ENCODE results near the gene CORIN. TPM values are rescaled to one million over a fixed set of nuclear protein-coding genes. Genes with fewer than 3 reads are reported as not detected.

The CORIN gene
- total and polyA plus RNA-seq, 2 donors (not counting 3 experiments of a cell fraction or from before 2014, with no cell fraction given) = 0.07 to 0.40 TPM

- no peaks in the 10 kb centered on the region for H3K79me2 ChIP-seq (ENCODE audit: control insufficient read depth, insufficient read depth, low read length)
- BruUV-seq (replicated peaks) = no TSS peak
- H3K27ac ChIP-seq (ENCODE audit: insufficient read depth, low read depth, low read length) = no peak overlapping the region
- dilution Hi-C loops (cut with MboI; ENCODE audit: extremely low pct_ligation_motif_present, low sequenced_read_pairs) (no loop called here), intact Hi-C loops (cut with micrococcal nuclease) (no loop called here)
- H3K27me3 ChIP-seq (ENCODE audit: control insufficient read depth in 2 of 2, insufficient read depth in 2 of 2, low read length in 2 of 2) = peaks cover 31 to 62% of the 10 kb centered on the region in 2 experiments
- no peak overlapping the region for H3K4me3 ChIP-seq (replicated peaks in 1 of 3; ENCODE audit: insufficient read depth in 1 of 3, low read depth in 1 of 3, low read length in 3 of 3)
- no peaks in the 10 kb centered on the region for H3K9me1 ChIP-seq (replicated peaks; ENCODE audit: control insufficient read depth, extremely low read depth, insufficient read depth, low read length)
- no peak for DNase-seq (ENCODE audit: low read depth, low spot score)
- no peaks in the 10 kb centered on the region for H3K4me1 ChIP-seq (ENCODE audit: control insufficient read depth, extremely low read depth, insufficient read depth, low read length)
- H3K4me2 ChIP-seq (ENCODE audit: insufficient read depth, low read length) = no peak overlapping the region
- no peak for TF ChIP-seq MAX (IDR thresholded peaks at IDR 0.05; ENCODE audit: insufficient read depth, insufficient read length)
- no peak for TF ChIP-seq POLR2AphosphoS5 (IDR thresholded peaks at IDR 0.05; ENCODE audit: insufficient read depth, low read depth, low read length)
- TF ChIP-seq EZH2 (IDR thresholded peaks at IDR 0.05; ENCODE audit: borderline replicate concordance, low read depth, low read length, severe bottlenecking) = no peak
- TF ChIP-seq GATA2 (IDR thresholded peaks at IDR 0.05; ENCODE audit: insufficient read depth, insufficient read length, low read depth, low read length) = no peak
- no peak for TF ChIP-seq JUN (IDR thresholded peaks at IDR 0.05; ENCODE audit: borderline replicate concordance, insufficient read depth, insufficient read length, low read depth)
- TF ChIP-seq FOS (IDR thresholded peaks at IDR 0.05; ENCODE audit: borderline replicate concordance, insufficient read depth, low read length) = no peak
- no peak for TF ChIP-seq CTCF (IDR thresholded peaks at IDR 0.05; ENCODE audit: extremely low read depth in 1 of 2, insufficient read depth in 1 of 2, low read depth in 1 of 2, low read length in 2 of 2)
- TF ChIP-seq MYC (IDR thresholded peaks at IDR 0.05; ENCODE audit: low read depth, low read length) = no peak
- H3K36me3 ChIP-seq (ENCODE audit: control insufficient read depth in 2 of 2, extremely low read depth in 1 of 2, insufficient read depth in 2 of 2, low read length in 2 of 2) = no peaks in the 10 kb centered on the region
- no peaks in the 10 kb centered on the region for H4K20me1 ChIP-seq (replicated peaks; ENCODE audit: control insufficient read depth, extremely low read depth, insufficient read depth, low read length)
- H3K9me3 ChIP-seq (replicated peaks; ENCODE audit: control insufficient read depth, insufficient read depth, low read length) = no peaks in the 10 kb centered on the region
- FAIRE-seq = no peak
- no peak overlapping the region for H2AFZ ChIP-seq (ENCODE audit: low read depth, low read length)
- H3K9ac ChIP-seq (replicated peaks; ENCODE audit: extremely low read depth, insufficient read depth, low read length) = no peak overlapping the region
- CTCF ChIA-PET = interaction anchor here (1.4 kb wide), 1 partner anchor 144 kb away, joined by 3 read pairs; no protein-coding TSS in a partner anchor
- POLR2A ChIA-PET = no interaction called here
These were observed 47.8 kb downstream of the CORIN start for GRCh38 chr4:47790105-47790504.
